CD14-positive monocyte (primary cell): ENCODE measurements around the gene ITPR2. TPM values are rescaled to one million over a fixed set of nuclear protein-coding genes. Genes with fewer than 3 reads are reported as not detected.

ENCODE experiments used
- DNase-seq, 3 donors: peaks; one replicate each; pipeline ENCODE4 v3.0.0-alpha.2; 2011 to 2022
- H2AFZ ChIP-seq: 2 replicates; pipeline ENCODE4 v1.6.0; 2012; ENCODE audit warnings: mild to moderate bottlenecking, low read depth, low read length, inconsistent platforms; ENCODE audit not compliant: insufficient read depth, poor library complexity, severe bottlenecking
- H3K27ac ChIP-seq, 2 donors: 1 replicate in 1 of 2; 2 replicates in 1 of 2; pipeline ENCODE4 v1.5.1; 2012 to 2013; ENCODE audit warnings: low read length in 2 of 2, control low read depth in 1 of 2, inconsistent platforms in 1 of 2, low read depth in 1 of 2, mild to moderate bottlenecking in 1 of 2
- H3K27me3 ChIP-seq, 2 donors: one replicate each; pipeline versions ENCODE4 v1.6.0 to v1.6.1; 2011 to 2013; ENCODE audit warnings: low read length in 2 of 2; ENCODE audit not compliant: control insufficient read depth in 2 of 2, insufficient read depth in 2 of 2
- H3K36me3 ChIP-seq, 2 donors: replicated peaks in 1 of 2; 1 replicate in 1 of 2; 2 replicates in 1 of 2; pipeline versions ENCODE4 v1.5.1 to v1.6.1; 2012 to 2013; ENCODE audit warnings: low read length in 2 of 2, control low read depth in 1 of 2, inconsistent platforms in 1 of 2, mild to moderate bottlenecking in 1 of 2; ENCODE audit not compliant: insufficient read depth in 2 of 2, control insufficient read depth in 1 of 2
- H3K4me1 ChIP-seq, 2 donors: 1 replicate in 1 of 2; 2 replicates in 1 of 2; pipeline versions ENCODE4 v1.5.1 to v1.6.1; 2012 to 2013; ENCODE audit warnings: low read length in 2 of 2, control low read depth in 1 of 2, inconsistent platforms in 1 of 2, mild to moderate bottlenecking in 1 of 2, moderate library complexity in 1 of 2; ENCODE audit not compliant: insufficient read depth in 2 of 2, control insufficient read depth in 1 of 2
- H3K4me2 ChIP-seq: replicated peaks from 2 replicates; pipeline ENCODE3; 2012; ENCODE audit warnings: low read length, moderate library complexity, mild to moderate bottlenecking; ENCODE audit not compliant: poor library complexity, severe bottlenecking; ENCODE audit errors: extremely low read depth
- H3K4me3 ChIP-seq, 3 experiments: fragments of 200-600 bp in 1 of 3; sonication (generic) in 1 of 3; replicated peaks in 1 of 3; 1 replicate in 2 of 3; 2 replicates in 1 of 3; pipeline ENCODE4 v1.5.1; 2011 to 2013; ENCODE audit warnings: low read length in 3 of 3, mild to moderate bottlenecking in 3 of 3, control low read depth in 2 of 3, low read depth in 2 of 3, inconsistent platforms in 1 of 3, moderate library complexity in 1 of 3
- H3K79me2 ChIP-seq: 2 replicates; pipeline ENCODE4 v1.6.0; 2012; ENCODE audit warnings: mild to moderate bottlenecking, control low read depth, inconsistent platforms, low read length, moderate library complexity; ENCODE audit not compliant: insufficient read depth
- H3K9ac ChIP-seq: 2 replicates; pipeline ENCODE4 v1.6.0; 2017; ENCODE audit warnings: low read length, mild to moderate bottlenecking; ENCODE audit not compliant: insufficient read depth, poor library complexity, severe bottlenecking
- H3K9me3 ChIP-seq, 2 donors: replicated peaks in 1 of 2; 1 replicate in 1 of 2; 2 replicates in 1 of 2; pipeline versions ENCODE4 v1.5.1 to v1.6.1; 2012 to 2013; ENCODE audit warnings: low read length in 2 of 2, control low read depth in 1 of 2; ENCODE audit not compliant: control insufficient read depth in 1 of 2, insufficient read depth in 1 of 2
- H4K20me1 ChIP-seq: 2 replicates; pipeline ENCODE4 v1.6.0; 2012; ENCODE audit warnings: mild to moderate bottlenecking, low read length, control low read depth, moderate library complexity; ENCODE audit not compliant: insufficient read depth
- H3K27ac Mint-ChIP-seq, 7 donors: one replicate each; pipeline ENCODE4 v1.8.0; 2020; ENCODE audit warnings: mild to moderate bottlenecking in 7 of 7, mixed read lengths in 7 of 7, moderate library complexity in 6 of 7, inconsistent platforms in 2 of 7
- H3K27me3 Mint-ChIP-seq, 3 donors: one replicate each; pipeline ENCODE4 v1.8.0; 2021 to 2022; ENCODE audit warnings: low read depth in 3 of 3, mild to moderate bottlenecking in 3 of 3, mixed read lengths in 3 of 3, moderate library complexity in 3 of 3, inconsistent platforms in 1 of 3
- H3K36me3 Mint-ChIP-seq, 2 donors: one replicate each; pipeline ENCODE4 v1.8.0; 2020; ENCODE audit warnings: mixed read lengths in 2 of 2, inconsistent platforms in 1 of 2, mild to moderate bottlenecking in 1 of 2
- H3K4me1 Mint-ChIP-seq: one replicate; pipeline ENCODE4 v1.8.0; 2020; ENCODE audit warnings: mild to moderate bottlenecking, mixed read lengths
- H3K4me3 Mint-ChIP-seq, 2 donors: one replicate each; pipeline ENCODE4 v1.8.0; 2020; ENCODE audit warnings: mild to moderate bottlenecking in 2 of 2, mixed read lengths in 2 of 2, moderate library complexity in 1 of 2
- H3K9me3 Mint-ChIP-seq, 7 donors: one replicate each; pipeline ENCODE4 v1.8.0; 2020 to 2022; ENCODE audit warnings: mixed read lengths in 7 of 7, mild to moderate bottlenecking in 6 of 7, moderate library complexity in 6 of 7, inconsistent platforms in 2 of 7
- WGBS: methylation state at CpG from one replicate; pipeline ENCODE4 v1.1.5; 2013; ENCODE audit warnings: missing lambda C conversion rate; ENCODE audit not compliant: insufficient coverage; 5-methylcytosine and 5-hydroxymethylcytosine counted together
- intact Hi-C, 2 donors: fragments of 100-400 bp; cut with micrococcal nuclease; formaldehyde crosslinking; loops; one replicate each; pipeline versions ENCODE4 v1.15.0 to v1.15.1; 2023
- polyA plus RNA-seq, 3 donors: library from polyadenylated mRNA; depleted of rRNA in 1 of 3; unstranded in 2 of 3; stranded (reverse) in 1 of 3; fragments of 300-500 nt in 2 of 3; fragments of >200 nt in 1 of 3; fragmentation: Illumina TruSeq in 2 of 3; gene quantifications; 1 replicate in 2 of 3; 2 replicates in 1 of 3; pipeline ENCODE4 v1.2.3, GENCODE V29; 2012 to 2021
- TF ChIP-seq, protein P1 (sequence below): fragments of 200-600 bp; IDR thresholded peaks from one replicate; pipeline ENCODE4 v1.8.0; 2022; ENCODE audit warnings: antibody characterized with exemption, mild to moderate bottlenecking

The ITPR2 gene
- polyA plus RNA-seq, 3 donors: 2.7 to 6.4 (median 5.7) TPM

GRCh38 chr12:26833743-26834490, 923 bp upstream of the ITPR2 start:
- H3K36me3 ChIP-seq: no peaks in the 10 kb centered on the region
- H3K4me1 Mint-ChIP-seq: peaks cover 36% of the 10 kb centered on the region
- peak in 2 of 3 donors; percentile 25 to 34 for DNase-seq
- peaks cover 18 to 29% of the 10 kb centered on the region in 2 donors for H3K4me1 ChIP-seq
- TF ChIP-seq, protein P1, sequence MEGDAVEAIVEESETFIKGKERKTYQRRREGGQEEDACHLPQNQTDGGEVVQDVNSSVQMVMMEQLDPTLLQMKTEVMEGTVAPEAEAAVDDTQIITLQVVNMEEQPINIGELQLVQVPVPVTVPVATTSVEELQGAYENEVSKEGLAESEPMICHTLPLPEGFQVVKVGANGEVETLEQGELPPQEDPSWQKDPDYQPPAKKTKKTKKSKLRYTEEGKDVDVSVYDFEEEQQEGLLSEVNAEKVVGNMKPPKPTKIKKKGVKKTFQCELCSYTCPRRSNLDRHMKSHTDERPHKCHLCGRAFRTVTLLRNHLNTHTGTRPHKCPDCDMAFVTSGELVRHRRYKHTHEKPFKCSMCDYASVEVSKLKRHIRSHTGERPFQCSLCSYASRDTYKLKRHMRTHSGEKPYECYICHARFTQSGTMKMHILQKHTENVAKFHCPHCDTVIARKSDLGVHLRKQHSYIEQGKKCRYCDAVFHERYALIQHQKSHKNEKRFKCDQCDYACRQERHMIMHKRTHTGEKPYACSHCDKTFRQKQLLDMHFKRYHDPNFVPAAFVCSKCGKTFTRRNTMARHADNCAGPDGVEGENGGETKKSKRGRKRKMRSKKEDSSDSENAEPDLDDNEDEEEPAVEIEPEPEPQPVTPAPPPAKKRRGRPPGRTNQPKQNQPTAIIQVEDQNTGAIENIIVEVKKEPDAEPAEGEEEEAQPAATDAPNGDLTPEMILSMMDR: no peak
- peak overlapping the region; percentile 94 for H3K4me2 ChIP-seq
- peak overlapping the region; percentile 83 for H2AFZ ChIP-seq
- no peaks in the 10 kb centered on the region for H3K27me3 ChIP-seq
- peak overlapping the region; percentile 57 to 98 (median 77) for H3K27ac Mint-ChIP-seq
- no peaks in the 10 kb centered on the region for H3K9me3 ChIP-seq
- peak overlapping the region; percentile 95 to 99 for H3K4me3 Mint-ChIP-seq
- WGBS: 12% methylated on average over 24 of the region's 27 CpGs
- no peaks in the 10 kb centered on the region for H3K36me3 Mint-ChIP-seq
- H3K27ac ChIP-seq: peak overlapping the region in 1 of 2 donors; percentile 40
- peak overlapping the region; percentile 96 for H3K9ac ChIP-seq
- H3K4me3 ChIP-seq: peak overlapping the region; percentile 59 to 87 (median 72)
- H3K27me3 Mint-ChIP-seq: no peaks in the 10 kb centered on the region
- peaks cover 0 to under 1% (median 0%) of the 10 kb centered on the region in 7 donors for H3K9me3 Mint-ChIP-seq
- H3K79me2 ChIP-seq: peaks cover 25% of the 10 kb centered on the region
- intact Hi-C loops: loop anchor here (2.0 to 5.0 kb wide), 3 partner anchors 43 to 183 kb away; partner anchors contain the start of genes FGFR1OP2 (in 1 of the 2) and INTS13 (in 1 of the 2)
- H4K20me1 ChIP-seq: peaks cover 25% of the 10 kb centered on the region

GRCh38 chr12:26831951-26832821, 808 bp downstream of the ITPR2 start:
- intact Hi-C loops: loop anchor here (2.0 to 5.0 kb wide), 3 partner anchors 41 to 185 kb away; partner anchors contain the start of genes FGFR1OP2 (in 1 of the 2) and INTS13 (in 1 of the 2)
- under 1% methylated on average over 42 of the region's 55 CpGs for WGBS
- peak; percentile 80 to 86 (median 85) for DNase-seq

More at GRCh38 chr12:26831951-26832821, 808 bp downstream of the ITPR2 start:
- H4K20me1 ChIP-seq: peaks cover 43% of the 10 kb centered on the region
- H3K4me2 ChIP-seq: peak overlapping the region; percentile 94
- Mint-ChIP-seq H3K4me1 (peaks cover 43% of the 10 kb centered on the region), H3K36me3 (no peaks in the 10 kb centered on the region), H3K4me3 (peak overlapping the region; percentile 96 to 99), H3K27me3 (no peaks in the 10 kb centered on the region), H3K9me3 (no peaks in the 10 kb centered on the region), H3K27ac (peak overlapping the region; percentile 97 to 100 (median 100))
- H3K27ac ChIP-seq: peak overlapping the region; percentile 88 to 98
- TF ChIP-seq, protein P1: no peak
- H3K9me3 ChIP-seq: no peaks in the 10 kb centered on the region
- peak overlapping the region; percentile 96 for H3K9ac ChIP-seq
- H2AFZ ChIP-seq: peak overlapping the region; percentile 83
- H3K4me3 ChIP-seq: peak overlapping the region; percentile 72 to 87 (median 85)
- peaks cover 18 to 29% of the 10 kb centered on the region in 2 donors for H3K4me1 ChIP-seq
- H3K27me3 ChIP-seq: no peaks in the 10 kb centered on the region
- peaks cover 42% of the 10 kb centered on the region for H3K79me2 ChIP-seq
- H3K36me3 ChIP-seq: no peaks in the 10 kb centered on the region
